Measurements from ENCODE around the gene CCDC85C. TPM values are rescaled to one million over a fixed set of nuclear protein-coding genes. Genes with fewer than 3 reads are reported as not detected.

CCDC85C gene
- total RNA-seq, 2 experiments from 2014 or later, result 6.8 to 7.9 TPM

DNA sequence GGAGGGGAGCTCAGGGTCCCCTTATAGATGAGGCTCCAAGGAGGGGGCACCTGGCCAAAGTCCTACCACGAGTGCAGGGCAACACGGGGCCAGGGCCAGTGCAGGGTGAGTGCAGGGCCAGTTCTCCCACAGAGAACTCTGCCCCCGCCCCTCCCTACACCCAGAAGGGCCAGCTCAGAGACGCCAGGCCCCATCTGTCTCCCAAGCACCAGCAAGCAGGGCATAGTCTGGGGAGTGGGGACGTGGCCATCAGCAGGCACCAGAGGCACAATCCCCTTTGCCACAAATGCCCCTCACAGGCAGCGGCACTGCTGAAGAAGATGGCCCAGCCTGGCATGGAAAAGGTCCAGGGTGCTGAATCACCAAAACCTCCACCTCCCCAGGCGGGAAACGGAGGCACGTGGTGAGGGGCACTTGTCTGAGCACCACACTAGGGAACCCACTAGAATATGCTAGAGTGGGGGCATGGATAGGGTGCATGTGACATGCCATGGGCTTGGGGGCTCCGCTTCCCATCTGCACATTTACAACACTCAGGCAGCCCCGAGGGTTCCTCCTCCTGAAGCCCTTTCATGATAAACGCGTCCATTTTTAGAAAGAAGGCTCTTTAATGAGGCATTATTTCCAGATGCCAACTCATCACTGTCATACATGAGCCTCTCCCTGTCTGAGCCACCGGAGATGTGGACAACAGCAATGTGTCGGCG is 17.8 kb downstream of the CCDC85C start:
- H3K27me3 Mint-ChIP-seq, result no peaks in the 10 kb centered on the region

GRCh38 chr14:99584823-99585222 is 19.2 kb downstream of the CCDC85C start:
- no peak for ATAC-seq
- Mint-ChIP-seq H3K9me3 (no peaks in the 10 kb centered on the region), H3K36me3 (ENCODE audit: low read depth) (no peaks in the 10 kb centered on the region), H3K27ac (no peak overlapping the region), H3K27me3 (no peaks in the 10 kb centered on the region), H3K4me1 (ENCODE audit: low read depth) (no peaks in the 10 kb centered on the region), H3K4me3 (no peak overlapping the region)
- POLR2A ChIA-PET, result no interaction called here
- intact Hi-C loops (cut with micrococcal nuclease), result no loop called here
- TF ChIP-seq, protein P1, sequence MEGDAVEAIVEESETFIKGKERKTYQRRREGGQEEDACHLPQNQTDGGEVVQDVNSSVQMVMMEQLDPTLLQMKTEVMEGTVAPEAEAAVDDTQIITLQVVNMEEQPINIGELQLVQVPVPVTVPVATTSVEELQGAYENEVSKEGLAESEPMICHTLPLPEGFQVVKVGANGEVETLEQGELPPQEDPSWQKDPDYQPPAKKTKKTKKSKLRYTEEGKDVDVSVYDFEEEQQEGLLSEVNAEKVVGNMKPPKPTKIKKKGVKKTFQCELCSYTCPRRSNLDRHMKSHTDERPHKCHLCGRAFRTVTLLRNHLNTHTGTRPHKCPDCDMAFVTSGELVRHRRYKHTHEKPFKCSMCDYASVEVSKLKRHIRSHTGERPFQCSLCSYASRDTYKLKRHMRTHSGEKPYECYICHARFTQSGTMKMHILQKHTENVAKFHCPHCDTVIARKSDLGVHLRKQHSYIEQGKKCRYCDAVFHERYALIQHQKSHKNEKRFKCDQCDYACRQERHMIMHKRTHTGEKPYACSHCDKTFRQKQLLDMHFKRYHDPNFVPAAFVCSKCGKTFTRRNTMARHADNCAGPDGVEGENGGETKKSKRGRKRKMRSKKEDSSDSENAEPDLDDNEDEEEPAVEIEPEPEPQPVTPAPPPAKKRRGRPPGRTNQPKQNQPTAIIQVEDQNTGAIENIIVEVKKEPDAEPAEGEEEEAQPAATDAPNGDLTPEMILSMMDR (IDR thresholded peaks at IDR 0.05), result no peak
- CTCF ChIA-PET, result no interaction called here
- DNase-seq, result no peak

More for the DNA sequence above, 17.8 kb downstream of the CCDC85C start:
- no peak for DNase-seq
- Mint-ChIP-seq H3K27ac (no peak overlapping the region), H3K36me3 (ENCODE audit: low read depth) (no peaks in the 10 kb centered on the region), H3K4me1 (ENCODE audit: low read depth) (no peaks in the 10 kb centered on the region), H3K9me3 (no peaks in the 10 kb centered on the region), H3K4me3 (no peak overlapping the region)
- intact Hi-C loops (cut with micrococcal nuclease), result no loop called here
- TF ChIP-seq, protein P1 (IDR thresholded peaks at IDR 0.05), result no peak
- POLR2A ChIA-PET, result interaction anchor here (0.6 kb wide), 1 partner anchor 1669 kb away, joined by 3 read pairs; no protein-coding TSS in a partner anchor
- CTCF ChIA-PET, result no interaction called here
- ATAC-seq, result no peak

GRCh38 chr14:99581938-99582337 is 22.1 kb downstream of the CCDC85C start:
- Mint-ChIP-seq H3K27ac (no peak overlapping the region), H3K27me3 (no peaks in the 10 kb centered on the region), H3K4me1 (ENCODE audit: low read depth) (no peaks in the 10 kb centered on the region), H3K9me3 (no peaks in the 10 kb centered on the region), H3K36me3 (ENCODE audit: low read depth) (no peaks in the 10 kb centered on the region), H3K4me3 (no peak overlapping the region)
- TF ChIP-seq, protein P1 (IDR thresholded peaks at IDR 0.05), result no peak
- ATAC-seq (no peak), DNase-seq (no peak)
- CTCF ChIA-PET, result no interaction called here
- intact Hi-C loops (cut with micrococcal nuclease), result no loop called here
- POLR2A ChIA-PET, result no interaction called here

DNA sequence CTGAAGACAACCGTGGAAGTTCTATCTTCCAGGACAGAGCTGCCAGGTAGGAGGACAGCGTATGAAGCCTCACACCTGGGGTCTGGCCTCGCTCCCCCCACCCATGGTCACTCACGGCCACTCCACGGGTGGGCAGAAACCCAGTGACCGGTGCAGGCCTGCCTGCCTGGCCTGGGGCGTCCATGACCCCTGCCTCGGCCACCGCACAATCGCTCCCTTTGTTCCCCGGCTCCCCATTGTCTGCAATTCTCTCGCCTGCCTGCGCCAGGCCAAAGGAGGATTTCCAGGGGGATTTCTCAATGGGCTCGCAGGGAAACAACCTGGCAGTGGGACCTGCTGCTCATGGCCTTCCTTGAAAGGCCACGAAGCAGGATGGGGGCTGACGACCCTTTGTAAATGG is 22.6 kb downstream of the CCDC85C start:
- no peak for ATAC-seq
- POLR2A ChIA-PET, result interaction anchor here (0.5 kb wide), 1 partner anchor 228 kb away, joined by 3 read pairs; no protein-coding TSS in a partner anchor
- CTCF ChIA-PET, result no interaction called here

More for the DNA sequence above, 22.6 kb downstream of the CCDC85C start:
- no peaks in the 10 kb centered on the region for H3K36me3 Mint-ChIP-seq (ENCODE audit: low read depth)
- no peaks in the 10 kb centered on the region for H3K9me3 Mint-ChIP-seq
- DNase-seq, result no peak
- H3K4me3 Mint-ChIP-seq, result no peak overlapping the region
- H3K27me3 Mint-ChIP-seq, result no peaks in the 10 kb centered on the region
- no peak overlapping the region for H3K27ac Mint-ChIP-seq
- intact Hi-C loops (cut with micrococcal nuclease), result no loop called here
- TF ChIP-seq, protein P1 (IDR thresholded peaks at IDR 0.05), result no peak
- no peaks in the 10 kb centered on the region for H3K4me1 Mint-ChIP-seq (ENCODE audit: low read depth)
